Esophagus squamous epithelium (tissue), 4 donors: ENCODE measurements around the gene NID1.

Experiments used
- POLR2A ChIP-seq, 4 donors: fragments of 450-650 bp; IDR thresholded peaks; one replicate each; pipeline ENCODE4 v1.6.1; 2017; ENCODE audit warnings: antibody characterized with exemption in 4 of 4, mild to moderate bottlenecking in 4 of 4, moderate library complexity in 3 of 4
- TF ChIP-seq, protein P1 (sequence below), 6 experiments: fragments of 450-650 bp in 4 of 6; fragments of 200-600 bp in 2 of 6; sonication (generic) in 2 of 6; IDR thresholded peaks; one replicate each; pipeline ENCODE4 v1.5.1; 2016 to 2019; ENCODE audit warnings: antibody characterized with exemption in 6 of 6, mild to moderate bottlenecking in 4 of 6, moderate library complexity in 4 of 6

DNA sequence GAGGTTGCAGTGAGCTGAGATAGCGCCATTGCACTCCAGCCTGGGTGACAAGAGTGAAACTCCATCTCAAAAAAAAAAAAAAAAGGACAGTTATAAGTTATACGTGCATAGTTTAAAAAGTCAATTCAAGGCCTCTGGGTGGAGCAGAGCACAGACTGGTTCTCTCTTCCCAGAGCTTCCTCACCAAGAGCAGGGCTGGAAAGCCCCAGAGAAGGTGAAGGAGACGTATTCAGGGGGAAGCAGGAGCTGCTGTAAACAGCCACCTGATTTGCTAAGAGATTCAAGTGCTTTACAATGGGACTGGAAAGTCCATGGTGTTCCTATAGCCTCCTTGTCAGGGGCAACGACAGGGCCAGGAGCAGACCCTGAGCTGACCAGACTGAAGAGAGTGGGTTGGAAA lies 113.2 kb downstream of the NID1 start:
- TF ChIP-seq, protein P1, sequence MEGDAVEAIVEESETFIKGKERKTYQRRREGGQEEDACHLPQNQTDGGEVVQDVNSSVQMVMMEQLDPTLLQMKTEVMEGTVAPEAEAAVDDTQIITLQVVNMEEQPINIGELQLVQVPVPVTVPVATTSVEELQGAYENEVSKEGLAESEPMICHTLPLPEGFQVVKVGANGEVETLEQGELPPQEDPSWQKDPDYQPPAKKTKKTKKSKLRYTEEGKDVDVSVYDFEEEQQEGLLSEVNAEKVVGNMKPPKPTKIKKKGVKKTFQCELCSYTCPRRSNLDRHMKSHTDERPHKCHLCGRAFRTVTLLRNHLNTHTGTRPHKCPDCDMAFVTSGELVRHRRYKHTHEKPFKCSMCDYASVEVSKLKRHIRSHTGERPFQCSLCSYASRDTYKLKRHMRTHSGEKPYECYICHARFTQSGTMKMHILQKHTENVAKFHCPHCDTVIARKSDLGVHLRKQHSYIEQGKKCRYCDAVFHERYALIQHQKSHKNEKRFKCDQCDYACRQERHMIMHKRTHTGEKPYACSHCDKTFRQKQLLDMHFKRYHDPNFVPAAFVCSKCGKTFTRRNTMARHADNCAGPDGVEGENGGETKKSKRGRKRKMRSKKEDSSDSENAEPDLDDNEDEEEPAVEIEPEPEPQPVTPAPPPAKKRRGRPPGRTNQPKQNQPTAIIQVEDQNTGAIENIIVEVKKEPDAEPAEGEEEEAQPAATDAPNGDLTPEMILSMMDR (IDR thresholded peaks at IDR 0.05) = no peak
- TF ChIP-seq POLR2A (IDR thresholded peaks at IDR 0.05) = no peak
